GM23338 (cell line): Measurements from ENCODE around the gene FKRP. TPM values are rescaled to one million over a fixed set of nuclear protein-coding genes. Genes with fewer than 3 reads are reported as not detected.

Source experiments
- ATAC-seq: fragments of 200-7000 bp; cut with Tn5 transposase; 3 replicates; pipeline ENCODE4 v1.9.1; 2020
- DNase-seq: peaks from one replicate; pipeline ENCODE4 v3.0.0-alpha.2; 2015; ENCODE audit warnings: low spot score
- H2AFZ ChIP-seq: fragments of 200-600 bp; sonication (generic); 2 replicates; pipeline ENCODE4 v1.8.0; 2016; ENCODE audit warnings: antibody characterized with exemption, mild to moderate bottlenecking, moderate library complexity
- H3F3A ChIP-seq: fragments of 200-600 bp; sonication (generic); replicated peaks from 2 replicates; pipeline ENCODE4 v1.8.0; 2017; ENCODE audit warnings: antibody characterized with exemption, mixed run types, low read depth
- H3K27ac ChIP-seq: fragments of 200-600 bp; sonication (generic); 2 replicates; pipeline ENCODE4 v1.6.1; 2016; ENCODE audit warnings: low read depth
- H3K27me3 ChIP-seq: fragments of 200-600 bp; sonication (generic); 2 replicates; pipeline ENCODE4 v1.8.0; 2016; ENCODE audit warnings: mild to moderate bottlenecking, mixed run types, moderate library complexity; ENCODE audit not compliant: insufficient read depth
- H3K36me3 ChIP-seq: fragments of 200-600 bp; sonication (generic); 2 replicates; pipeline ENCODE4 v1.8.0; 2016; ENCODE audit warnings: mild to moderate bottlenecking; ENCODE audit not compliant: insufficient read depth
- H3K4me1 ChIP-seq: fragments of 200-600 bp; sonication (generic); 2 replicates; pipeline ENCODE4 v1.8.0; 2016; ENCODE audit warnings: mild to moderate bottlenecking, moderate library complexity; ENCODE audit not compliant: insufficient read depth
- H3K4me2 ChIP-seq: fragments of 200-600 bp; sonication (generic); 2 replicates; pipeline ENCODE4 v1.7.1; 2017; ENCODE audit warnings: mixed run types
- H3K4me3 ChIP-seq: fragments of 200-600 bp; sonication (generic); 2 replicates; pipeline ENCODE4 v1.6.1; 2016; ENCODE audit warnings: mixed run types
- H3K79me2 ChIP-seq: fragments of 200-600 bp; sonication (generic); replicated peaks from 2 replicates; pipeline ENCODE4 v1.8.0; 2017; ENCODE audit warnings: mild to moderate bottlenecking; ENCODE audit not compliant: insufficient read depth
- H3K9me2 ChIP-seq: fragments of 200-600 bp; sonication (generic); 2 replicates; pipeline ENCODE4 v1.8.0; 2017; ENCODE audit not compliant: insufficient read depth
- H4K20me1 ChIP-seq: fragments of 200-600 bp; sonication (generic); replicated peaks from 2 replicates; pipeline ENCODE4 v1.8.0; 2017; ENCODE audit warnings: mild to moderate bottlenecking; ENCODE audit not compliant: insufficient read depth
- H3K27ac Mint-ChIP-seq: 2 replicates; pipeline ENCODE4 v1.8.0; 2020; ENCODE audit warnings: inconsistent platforms, mild to moderate bottlenecking, moderate library complexity, mixed read lengths
- H3K27me3 Mint-ChIP-seq: 3 replicates; pipeline ENCODE4 v1.8.0; 2022; ENCODE audit warnings: low read depth, mild to moderate bottlenecking, moderate library complexity, mixed read lengths, inconsistent platforms; ENCODE audit not compliant: insufficient read depth, poor library complexity
- H3K36me3 Mint-ChIP-seq: 3 replicates; pipeline ENCODE4 v1.8.0; 2021; ENCODE audit warnings: low read depth, mild to moderate bottlenecking, inconsistent platforms, moderate library complexity, mixed read lengths
- H3K4me1 Mint-ChIP-seq: 3 replicates; pipeline ENCODE4 v1.8.0; 2020; ENCODE audit warnings: mild to moderate bottlenecking, inconsistent platforms, mixed read lengths
- H3K4me3 Mint-ChIP-seq: 3 replicates; pipeline ENCODE4 v1.8.0; 2021; ENCODE audit warnings: moderate library complexity, mild to moderate bottlenecking, inconsistent platforms, mixed read lengths
- H3K9me3 Mint-ChIP-seq: 3 replicates; pipeline ENCODE4 v1.8.0; 2020; ENCODE audit warnings: moderate library complexity, mild to moderate bottlenecking, inconsistent platforms, mixed read lengths
- CREB1 ChIP-seq: fragments of 250-450 bp; sonication (Bioruptor Pico); IDR thresholded peaks from 2 replicates; pipeline ENCODE4 v1.5.0; 2020; ENCODE audit warnings: low read depth, mild to moderate bottlenecking, moderate library complexity
- CTCF ChIP-seq, 2 experiments: fragments of 200-600 bp in 1 of 2; sonication (generic) in 1 of 2; conservative IDR thresholded peaks; 2 replicates each; pipeline versions ENCODE4 v1.5.1 to v1.6.1; 2016 to 2017; ENCODE audit warnings: antibody characterized with exemption in 2 of 2, low read depth in 2 of 2, mild to moderate bottlenecking in 2 of 2, moderate library complexity in 1 of 2
- ETS1 ChIP-seq: IDR thresholded peaks from 2 replicates; pipeline ENCODE4 v1.6.1; 2016; ENCODE audit warnings: antibody characterized with exemption
- EZH2 ChIP-seq: fragments of 200-600 bp; sonication (generic); IDR thresholded peaks from one replicate; pipeline ENCODE4 v1.8.0; 2017; ENCODE audit warnings: antibody characterized with exemption, mild to moderate bottlenecking, low read depth; ENCODE audit not compliant: unreplicated experiment
- EZH2phosphoT487 ChIP-seq: fragments of 200-600 bp; sonication (generic); IDR thresholded peaks from one replicate; pipeline ENCODE4 v1.8.1; 2018; ENCODE audit warnings: antibody characterized with exemption; ENCODE audit not compliant: unreplicated experiment
- JUNB ChIP-seq: IDR thresholded peaks from one replicate; pipeline ENCODE4 v1.6.1; 2016; ENCODE audit warnings: antibody characterized with exemption; ENCODE audit not compliant: unreplicated experiment
- NANOG ChIP-seq: IDR thresholded peaks from 2 replicates; pipeline ENCODE4 v1.6.1; 2016; ENCODE audit warnings: antibody characterized with exemption, borderline replicate concordance
- POLR2AphosphoS5 ChIP-seq: IDR thresholded peaks from 2 replicates; pipeline ENCODE4 v1.6.1; 2016; ENCODE audit warnings: antibody characterized with exemption, low read depth
- REST ChIP-seq: IDR thresholded peaks from one replicate; pipeline ENCODE4 v1.6.1; 2018; ENCODE audit warnings: antibody characterized with exemption; ENCODE audit not compliant: unreplicated experiment
- STAT1 ChIP-seq: IDR thresholded peaks from one replicate; pipeline ENCODE4 v1.6.1; 2016; ENCODE audit warnings: antibody characterized with exemption; ENCODE audit not compliant: unreplicated experiment
- ZNF114 ChIP-seq: fragments of 250-450 bp; sonication (Bioruptor Pico); IDR thresholded peaks from 2 replicates; pipeline ENCODE4 v1.5.0; 2020; ENCODE audit warnings: mild to moderate bottlenecking, moderate library complexity
- ZNF331 ChIP-seq: fragments of 250-450 bp; sonication (Bioruptor Pico); IDR thresholded peaks from 2 replicates; pipeline ENCODE4 v1.5.0; 2020; ENCODE audit warnings: low read depth, mild to moderate bottlenecking, moderate library complexity
- ZNF462 ChIP-seq: fragments of 250-450 bp; sonication (Bioruptor Pico); IDR thresholded peaks from 2 replicates; pipeline ENCODE4 v1.5.0; 2020; ENCODE audit warnings: mild to moderate bottlenecking, moderate library complexity
- polyA plus RNA-seq: library from polyadenylated mRNA; unstranded; fragments of >200 nt; fragmentation: Nextera tagmentation; extraction: Ambion mirVana; gene quantifications from 2 replicates; pipeline ENCODE4 v1.2.1, GENCODE V29; 2016
- total RNA-seq: library from RNA; depleted of rRNA; stranded (reverse); fragments of >200 nt; shearing (Covaris generic); gene quantifications from 2 replicates; pipeline ENCODE4 v1.2.3, GENCODE V29; 2014

The FKRP gene
- total and polyA plus RNA-seq, 2 experiments from 2014 or later, result 11.5 to 31.9 TPM

GRCh38 chr19:46761418-46761831 lies 15.6 kb downstream of the FKRP start:
- Mint-ChIP-seq H3K4me3 (no peak overlapping the region), H3K27me3 (peaks cover 12% of the 10 kb centered on the region), H3K27ac (no peak overlapping the region), H3K36me3 (peaks cover 21% of the 10 kb centered on the region), H3K9me3 (no peaks in the 10 kb centered on the region; the same call in 2 of the 3 replicates), H3K4me1 (peaks cover 11% of the 10 kb centered on the region)
- H2AFZ ChIP-seq, result no peak overlapping the region
- DNase-seq (no peak), ATAC-seq (no peak)
- H3K9me2 ChIP-seq, result no peaks in the 10 kb centered on the region
- H3K79me2 ChIP-seq, result no peaks in the 10 kb centered on the region
- H3K27me3 ChIP-seq, result no peaks in the 10 kb centered on the region
- H3K36me3 ChIP-seq, result no peaks in the 10 kb centered on the region; the same call in 1 of the 2 replicates
- H4K20me1 ChIP-seq, result no peaks in the 10 kb centered on the region; the same call in none of the 2 replicates
- no peak overlapping the region for H3K4me3 ChIP-seq
- H3K4me2 ChIP-seq, result no peak overlapping the region
- H3K4me1 ChIP-seq, result peaks cover 5% of the 10 kb centered on the region; the same call in 1 of the 2 replicates
- H3F3A ChIP-seq, result peaks cover 6% of the 10 kb centered on the region; the same call in 1 of the 2 replicates
- H3K27ac ChIP-seq, result no peak overlapping the region
- TF ChIP-seq ZNF114 (CRISPR knock-in tag) (no peak), ETS1 (no peak), REST (no peak), STAT1 (no peak), JUNB (no peak), ZNF331 (CRISPR knock-in tag) (no peak), CREB1 (CRISPR knock-in tag) (no peak), ZNF462 (CRISPR knock-in tag) (no peak), POLR2AphosphoS5 (no peak), NANOG (no peak), EZH2phosphoT487 (no peak), EZH2 (no peak), CTCF (conservative IDR thresholded peaks at IDR 0.05; ENCODE audit: low read depth in 2 of 2) (no peak)
